GM12891 (cell line): ENCODE results near the gene SAV1.

ENCODE experiments used
- PAX5 ChIP-seq: IDR thresholded peaks from 2 replicates; pipeline ENCODE4 v1.6.1; 2011; ENCODE audit warnings: low read length, moderate library complexity, mild to moderate bottlenecking; ENCODE audit not compliant: insufficient read depth, severe bottlenecking
- POLR2A ChIP-seq: IDR thresholded peaks from 2 replicates; pipeline ENCODE4 v1.6.1; 2011; ENCODE audit warnings: low read depth, low read length, control low read depth
- POLR2AphosphoS5 ChIP-seq: IDR thresholded peaks from 2 replicates; pipeline ENCODE4 v1.6.1; 2011; ENCODE audit warnings: low read depth, low read length, control low read depth
- POU2F2 ChIP-seq: IDR thresholded peaks from 2 replicates; pipeline ENCODE4 v1.6.1; 2011; ENCODE audit warnings: low read depth, mild to moderate bottlenecking, control low read depth, low read length, moderate library complexity
- SPI1 ChIP-seq: IDR thresholded peaks from 2 replicates; pipeline ENCODE4 v1.6.1; 2011; ENCODE audit warnings: low read depth, low read length, control low read depth
- TAF1 ChIP-seq: IDR thresholded peaks from 2 replicates; pipeline ENCODE4 v1.6.1; 2011; ENCODE audit warnings: low read depth, low read length, control low read depth

- TF ChIP-seq POLR2A (no peak), POLR2AphosphoS5 (no peak), TAF1 (no peak), PAX5 (no peak), SPI1 (no peak), POU2F2 (no peak)
Measured at GRCh38 chr14:50704454-50705010, 36.4 kb upstream of the SAV1 start.
